ENCODE results near the gene F8A1.
"Not testable (repeated sequence)": the region's sequence is repeated elsewhere in the genome, so short reads cannot be mapped to it uniquely, and the experiment has no call there.

Gene F8A1

DNA sequence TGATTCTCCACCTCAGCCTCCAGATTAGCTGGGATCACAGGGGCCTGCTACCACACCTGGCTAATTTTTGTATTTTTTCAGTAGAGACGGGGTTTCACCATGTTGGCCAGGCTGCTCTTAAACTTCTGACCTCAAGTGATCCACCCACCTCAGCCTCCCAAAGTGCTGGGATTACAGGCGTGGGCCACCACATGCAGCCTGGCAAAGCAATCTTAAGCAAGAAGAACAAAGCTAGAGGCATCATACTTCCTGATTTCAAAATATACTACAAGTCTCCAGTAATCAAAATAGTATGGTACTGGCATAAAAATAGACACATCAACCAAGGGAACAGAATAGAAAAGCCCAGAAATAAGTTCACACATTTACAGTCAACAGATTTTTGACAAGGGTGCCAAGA lies 12.8 kb upstream of the F8A1 start:
- Histone ChIP-seq H3K4me3 (ENCODE audit: low read depth, low read length) (no peak overlapping the region), H3K79me2 (no peaks in the 10 kb centered on the region), H3K36me3 (ENCODE audit: control insufficient read depth, insufficient read depth, low read length) (no peaks in the 10 kb centered on the region), H3K27me3 (ENCODE audit: control insufficient read depth, insufficient read depth, low read length) (no peaks in the 10 kb centered on the region), H2AFZ (no peak overlapping the region), H3K27ac (no peak overlapping the region), H3K9me3 (ENCODE audit: control insufficient read depth, low read length) (no peaks in the 10 kb centered on the region), H3K4me1 (no peaks in the 10 kb centered on the region), H3K9ac (no peak overlapping the region), H3K4me2 (ENCODE audit: low read length) (no peak overlapping the region)
- TF ChIP-seq, protein P1, sequence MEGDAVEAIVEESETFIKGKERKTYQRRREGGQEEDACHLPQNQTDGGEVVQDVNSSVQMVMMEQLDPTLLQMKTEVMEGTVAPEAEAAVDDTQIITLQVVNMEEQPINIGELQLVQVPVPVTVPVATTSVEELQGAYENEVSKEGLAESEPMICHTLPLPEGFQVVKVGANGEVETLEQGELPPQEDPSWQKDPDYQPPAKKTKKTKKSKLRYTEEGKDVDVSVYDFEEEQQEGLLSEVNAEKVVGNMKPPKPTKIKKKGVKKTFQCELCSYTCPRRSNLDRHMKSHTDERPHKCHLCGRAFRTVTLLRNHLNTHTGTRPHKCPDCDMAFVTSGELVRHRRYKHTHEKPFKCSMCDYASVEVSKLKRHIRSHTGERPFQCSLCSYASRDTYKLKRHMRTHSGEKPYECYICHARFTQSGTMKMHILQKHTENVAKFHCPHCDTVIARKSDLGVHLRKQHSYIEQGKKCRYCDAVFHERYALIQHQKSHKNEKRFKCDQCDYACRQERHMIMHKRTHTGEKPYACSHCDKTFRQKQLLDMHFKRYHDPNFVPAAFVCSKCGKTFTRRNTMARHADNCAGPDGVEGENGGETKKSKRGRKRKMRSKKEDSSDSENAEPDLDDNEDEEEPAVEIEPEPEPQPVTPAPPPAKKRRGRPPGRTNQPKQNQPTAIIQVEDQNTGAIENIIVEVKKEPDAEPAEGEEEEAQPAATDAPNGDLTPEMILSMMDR (IDR thresholded peaks at IDR 0.05): no peak

DNA sequence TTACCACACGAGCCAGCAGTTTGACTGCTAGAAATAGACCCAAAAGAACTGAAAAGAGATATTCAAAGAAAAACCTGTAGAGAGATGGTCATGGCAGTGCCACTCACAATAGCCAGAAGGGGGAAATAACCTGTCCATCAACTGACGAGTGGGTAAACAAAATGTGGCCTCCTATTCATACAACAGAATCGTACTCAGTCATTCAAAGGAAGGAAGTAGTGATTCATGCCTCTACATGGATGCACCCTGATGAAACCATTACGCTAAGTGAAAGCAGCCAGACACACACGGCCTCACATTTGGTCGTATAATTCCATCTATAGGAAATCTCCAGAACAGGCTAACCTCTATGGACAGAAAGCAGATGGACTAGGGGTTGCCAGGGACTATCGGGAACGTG lies 2.1 kb upstream of the F8A1 start:
- not testable (repeated sequence) for H3K27me3 ChIP-seq (ENCODE audit: control insufficient read depth, insufficient read depth, low read length); H3K4me1 ChIP-seq; H3K9ac ChIP-seq; H3K79me2 ChIP-seq; H3K27ac ChIP-seq; H3K9me3 ChIP-seq (ENCODE audit: control insufficient read depth, low read length); H2AFZ ChIP-seq; H3K4me2 ChIP-seq (ENCODE audit: low read length); H3K4me3 ChIP-seq (ENCODE audit: low read depth, low read length); H3K36me3 ChIP-seq (ENCODE audit: control insufficient read depth, insufficient read depth, low read length)

DNA sequence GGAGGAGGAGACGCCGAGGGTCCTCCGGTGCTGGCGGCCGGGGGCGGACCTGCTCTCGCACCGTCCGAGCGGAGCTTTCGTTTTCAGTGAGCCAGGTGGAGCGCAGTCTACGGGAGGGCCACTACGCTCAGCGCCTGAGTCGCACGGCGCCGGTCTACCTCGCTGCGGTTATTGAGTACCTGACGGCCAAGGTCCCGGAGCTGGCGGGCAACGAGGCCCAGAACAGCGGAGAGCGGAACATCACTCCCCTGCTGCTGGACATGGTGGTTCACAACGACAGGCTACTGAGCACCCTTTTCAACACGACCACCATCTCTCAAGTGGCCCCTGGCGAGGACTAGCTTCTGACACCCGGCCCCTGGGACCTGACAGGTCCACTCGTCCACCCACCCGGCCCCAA lies 1.1 kb upstream of the F8A1 start:
- not testable (repeated sequence) for H3K36me3 ChIP-seq (ENCODE audit: control insufficient read depth, insufficient read depth, low read length); H3K9ac ChIP-seq; H3K27me3 ChIP-seq (ENCODE audit: control insufficient read depth, insufficient read depth, low read length); H3K4me1 ChIP-seq; H3K4me3 ChIP-seq (ENCODE audit: low read depth, low read length); H3K79me2 ChIP-seq; H2AFZ ChIP-seq; H3K4me2 ChIP-seq (ENCODE audit: low read length); H3K27ac ChIP-seq; H3K9me3 ChIP-seq (ENCODE audit: control insufficient read depth, low read length)

GRCh38 chrX:154885549-154885948 lies 606 bp upstream of the F8A1 start:
- H3K27ac ChIP-seq; H3K27me3 ChIP-seq (ENCODE audit: control insufficient read depth, insufficient read depth, low read length); H2AFZ ChIP-seq; H3K9me3 ChIP-seq (ENCODE audit: control insufficient read depth, low read length); H3K79me2 ChIP-seq; H3K36me3 ChIP-seq (ENCODE audit: control insufficient read depth, insufficient read depth, low read length); H3K4me3 ChIP-seq (ENCODE audit: low read depth, low read length); H3K9ac ChIP-seq; H3K4me2 ChIP-seq (ENCODE audit: low read length); H3K4me1 ChIP-seq: not testable (repeated sequence)

- H3K4me2 ChIP-seq (ENCODE audit: low read length); H3K36me3 ChIP-seq (ENCODE audit: control insufficient read depth, insufficient read depth, low read length); H3K4me1 ChIP-seq; H3K27me3 ChIP-seq (ENCODE audit: control insufficient read depth, insufficient read depth, low read length); H3K27ac ChIP-seq; H3K4me3 ChIP-seq (ENCODE audit: low read depth, low read length); H3K79me2 ChIP-seq; H2AFZ ChIP-seq; H3K9me3 ChIP-seq (ENCODE audit: control insufficient read depth, low read length); H3K9ac ChIP-seq: not testable (repeated sequence)
Observed at GRCh38 chrX:154886789-154887221, 650 bp downstream of the F8A1 start.

- no peaks in the 10 kb centered on the region for H3K27me3 ChIP-seq (ENCODE audit: control insufficient read depth, insufficient read depth, low read length)
- H3K36me3 ChIP-seq (ENCODE audit: control insufficient read depth, insufficient read depth, low read length): no peaks in the 10 kb centered on the region
- H2AFZ ChIP-seq: no peak overlapping the region
Observed at GRCh38 chrX:154890990-154891639, 5.0 kb downstream of the F8A1 start.

More at GRCh38 chrX:154890990-154891639, 5.0 kb downstream of the F8A1 start:
- H3K9me3 ChIP-seq (ENCODE audit: control insufficient read depth, low read length): no peaks in the 10 kb centered on the region
- H3K4me1 ChIP-seq: no peaks in the 10 kb centered on the region
- no peak overlapping the region for H3K4me3 ChIP-seq (ENCODE audit: low read depth, low read length)
- no peak overlapping the region for H3K9ac ChIP-seq
- H3K27ac ChIP-seq: no peak overlapping the region
- no peak overlapping the region for H3K4me2 ChIP-seq (ENCODE audit: low read length)
- TF ChIP-seq, protein P1 (IDR thresholded peaks at IDR 0.05): no peak
- H3K79me2 ChIP-seq: no peaks in the 10 kb centered on the region

Measured in parathyroid adenoma (tissue), 2 donors.